GM10248 (cell line): ENCODE data around the gene PLCL1.

Source experiments
- CTCF ChIA-PET: fragments of 300-600 bp; sonication (Branson Sonifier 250); formaldehyde crosslinking; extraction: SDS; loops from one replicate; lab custom pipeline; 2021; ENCODE audit warnings: antibody characterized with exemption; lab: Yijun Ruan, JAX
- POLR2A ChIA-PET: fragments of 350-650 bp; sonication (Branson Sonifier 250); formaldehyde crosslinking; extraction: SDS; loops from one replicate; lab custom pipeline; 2020; ENCODE audit warnings: antibody characterized with exemption; lab: Yijun Ruan, JAX
- DNase-seq: peaks from one replicate; pipeline ENCODE4 v3.0.0; 2012; ENCODE audit errors: extremely low spot score
- CTCF ChIP-seq: IDR thresholded peaks from 2 replicates; pipeline ENCODE4 v1.5.1; 2012; ENCODE audit warnings: mild to moderate bottlenecking, low read depth; ENCODE audit errors: extremely low read depth, missing control alignments, control extremely low read depth

The PLCL1 gene

GRCh38 chr2:198063242-198063641 is 258.8 kb downstream of the PLCL1 start:
- POLR2A ChIA-PET = no interaction called here
- CTCF ChIA-PET = interaction anchor here (0.8 to 3.6 kb wide), 4 partner anchors 7 to 169 kb away, joined by 3 to 17 read pairs (median 4); no protein-coding TSS in a partner anchor
- no peak for DNase-seq
- TF ChIP-seq CTCF = no peak

GRCh38 chr2:198065322-198065721 is 260.9 kb downstream of the PLCL1 start:
- no peak for DNase-seq
- POLR2A ChIA-PET = no interaction called here
- TF ChIP-seq CTCF = no peak
- CTCF ChIA-PET = interaction anchor here (1.2 to 3.6 kb wide), 6 partner anchors 9 to 37 kb away, joined by 3 to 17 read pairs (median 4); no protein-coding TSS in a partner anchor

- no peak for DNase-seq
- ChIA-PET CTCF (interaction anchor here (1.2 to 3.6 kb wide), 3 partner anchors 11 to 18 kb away, joined by 4 to 17 read pairs (median 6); no protein-coding TSS in a partner anchor), POLR2A (no interaction called here)
- no peak for TF ChIP-seq CTCF
These were observed 262.2 kb downstream of the PLCL1 start for GRCh38 chr2:198066597-198066996.

- POLR2A ChIA-PET = no interaction called here
- CTCF ChIA-PET = no interaction called here
- DNase-seq = no peak
- no peak for TF ChIP-seq CTCF
These were observed 268.3 kb downstream of the PLCL1 start for GRCh38 chr2:198072655-198073054.

GRCh38 chr2:198073253-198073652 is 268.9 kb downstream of the PLCL1 start:
- CTCF ChIA-PET = no interaction called here
- POLR2A ChIA-PET = no interaction called here

GRCh38 chr2:198077477-198077876 is 273.1 kb downstream of the PLCL1 start:
- CTCF ChIA-PET = no interaction called here
- POLR2A ChIA-PET = no interaction called here

More at GRCh38 chr2:198073253-198073652, 268.9 kb downstream of the PLCL1 start:
- DNase-seq = no peak
- no peak for TF ChIP-seq CTCF

More at GRCh38 chr2:198077477-198077876, 273.1 kb downstream of the PLCL1 start:
- no peak for TF ChIP-seq CTCF
- no peak for DNase-seq
